Esophagus squamous epithelium (tissue), 5 donors: ENCODE data around the gene TIMM22. TPM values are rescaled to one million over a fixed set of nuclear protein-coding genes. Genes with fewer than 3 reads are reported as not detected.

Experiments
- DNase-seq: peaks from one replicate; lab custom pipeline; 2025; lab: John Stamatoyannopoulos, UW
- H3K27ac ChIP-seq, 4 donors: fragments of 200-600 bp; sonication (generic); one replicate each; pipeline ENCODE4 v1.5.1; 2016 to 2019; ENCODE audit warnings: mild to moderate bottlenecking in 1 of 4
- H3K27me3 ChIP-seq, 4 donors: fragments of 200-600 bp; sonication (generic); 1 replicate in 3 of 4; 2 replicates in 1 of 4; pipeline versions ENCODE4 v1.5.1 to v1.6.0; 2017 to 2021; ENCODE audit warnings: antibody characterized with exemption in 1 of 4
- H3K36me3 ChIP-seq, 3 donors: fragments of 200-600 bp; sonication (generic); one replicate each; pipeline ENCODE4 v1.5.1; 2016 to 2019
- H3K4me1 ChIP-seq, 3 donors: fragments of 200-600 bp; sonication (generic); one replicate each; pipeline ENCODE4 v1.5.1; 2017 to 2019
- H3K4me3 ChIP-seq, 4 donors: fragments of 200-600 bp; sonication (generic); 1 replicate in 3 of 4; 2 replicates in 1 of 4; pipeline ENCODE4 v1.5.1; 2016 to 2019; ENCODE audit warnings: mild to moderate bottlenecking in 2 of 4, moderate library complexity in 1 of 4
- H3K9me3 ChIP-seq, 3 donors: fragments of 200-600 bp; sonication (generic); one replicate each; pipeline ENCODE4 v1.5.1; 2016 to 2019
- POLR2A ChIP-seq, 4 donors: fragments of 450-650 bp; IDR thresholded peaks; one replicate each; pipeline ENCODE4 v1.6.1; 2017; ENCODE audit warnings: antibody characterized with exemption in 4 of 4, mild to moderate bottlenecking in 4 of 4, moderate library complexity in 3 of 4
- WGBS, 2 donors: methylation state at CpG; one replicate each; pipeline ENCODE4 v1.1.5; 2018; 5-methylcytosine and 5-hydroxymethylcytosine counted together
- intact Hi-C: fragments of 100-400 bp; cut with DNase I; formaldehyde crosslinking; loops from one replicate; pipeline ENCODE4 v1.15.0; 2022
- small RNA-seq, 4 donors: library from RNA; depleted of rRNA; stranded (forward); fragments of <200 nt; gene quantifications; one replicate each; pipeline ENCODE3, GENCODE V24; 2016
- total RNA-seq, 4 donors: library from RNA; depleted of rRNA; stranded (reverse); fragments of >200 nt; gene quantifications; one replicate each; pipeline ENCODE4 v1.1.0, GENCODE V29; 2016
- TF ChIP-seq, protein P1 (sequence below), 6 experiments: fragments of 450-650 bp in 4 of 6; fragments of 200-600 bp in 2 of 6; sonication (generic) in 2 of 6; IDR thresholded peaks; one replicate each; pipeline ENCODE4 v1.5.1; 2016 to 2019; ENCODE audit warnings: antibody characterized with exemption in 6 of 6, mild to moderate bottlenecking in 4 of 6, moderate library complexity in 4 of 6
- donor health status: DM: yes; HTN: yes; CAD: no.

The TIMM22 gene
- total RNA-seq, 4 donors from 2014 or later, result 7.7 to 18.5 (median 11.8) TPM

DNA sequence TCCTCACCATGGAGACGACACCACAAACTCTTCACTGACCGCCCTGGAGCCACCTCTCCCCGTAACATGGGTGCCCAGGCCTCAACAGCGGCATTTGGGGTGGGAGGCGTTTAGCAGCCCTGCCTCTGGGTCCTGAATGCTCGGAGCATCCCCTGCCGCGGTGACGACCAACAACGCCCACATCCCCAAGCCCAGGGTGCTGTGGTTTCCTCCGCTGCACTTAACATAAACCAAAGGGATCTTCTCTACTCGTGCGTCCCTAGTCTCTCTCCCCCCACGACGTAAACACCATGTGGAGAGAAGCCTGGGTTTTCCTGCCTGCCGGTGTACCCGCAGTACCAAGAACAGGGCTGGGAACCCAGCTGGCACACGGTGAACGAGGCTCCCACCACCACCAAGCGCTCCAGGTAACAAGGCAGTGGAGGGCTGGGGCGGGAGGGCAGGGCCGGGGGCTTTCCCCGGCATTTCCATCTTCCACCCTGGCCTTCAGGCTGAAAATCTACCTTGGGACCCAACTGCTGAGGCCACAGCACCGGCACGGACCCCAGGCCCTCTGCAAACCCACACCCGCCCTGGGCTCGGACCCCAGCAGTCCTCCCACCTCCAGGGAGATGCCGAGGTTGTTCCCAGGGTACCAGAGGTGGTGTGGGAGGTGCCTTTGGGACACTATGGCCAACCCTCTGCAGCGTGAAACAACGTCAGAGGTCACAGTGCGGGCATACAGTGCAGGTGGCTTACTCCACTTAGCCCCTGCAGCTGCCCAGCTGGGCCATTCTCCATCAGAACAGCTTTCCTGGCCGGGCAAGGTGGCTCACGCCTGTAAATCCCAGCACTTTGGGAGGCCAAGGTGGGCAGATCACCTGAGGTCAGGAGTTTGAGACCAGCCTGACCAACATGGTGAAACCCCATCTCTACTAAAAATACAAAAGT lies 54.3 kb downstream of the TIMM22 start:
- Histone ChIP-seq H3K4me1 (peaks cover 0 to 22% (median 0%) of the 10 kb centered on the region in 3 donors), H3K9me3 (no peaks in the 10 kb centered on the region), H3K27ac (no peak overlapping the region), H3K27me3 (no peaks in the 10 kb centered on the region), H3K4me3 (no peak overlapping the region), H3K36me3 (peaks cover 38 to 84% (median 45%) of the 10 kb centered on the region in 3 donors)
- no peak for DNase-seq
- TF ChIP-seq, protein P1, sequence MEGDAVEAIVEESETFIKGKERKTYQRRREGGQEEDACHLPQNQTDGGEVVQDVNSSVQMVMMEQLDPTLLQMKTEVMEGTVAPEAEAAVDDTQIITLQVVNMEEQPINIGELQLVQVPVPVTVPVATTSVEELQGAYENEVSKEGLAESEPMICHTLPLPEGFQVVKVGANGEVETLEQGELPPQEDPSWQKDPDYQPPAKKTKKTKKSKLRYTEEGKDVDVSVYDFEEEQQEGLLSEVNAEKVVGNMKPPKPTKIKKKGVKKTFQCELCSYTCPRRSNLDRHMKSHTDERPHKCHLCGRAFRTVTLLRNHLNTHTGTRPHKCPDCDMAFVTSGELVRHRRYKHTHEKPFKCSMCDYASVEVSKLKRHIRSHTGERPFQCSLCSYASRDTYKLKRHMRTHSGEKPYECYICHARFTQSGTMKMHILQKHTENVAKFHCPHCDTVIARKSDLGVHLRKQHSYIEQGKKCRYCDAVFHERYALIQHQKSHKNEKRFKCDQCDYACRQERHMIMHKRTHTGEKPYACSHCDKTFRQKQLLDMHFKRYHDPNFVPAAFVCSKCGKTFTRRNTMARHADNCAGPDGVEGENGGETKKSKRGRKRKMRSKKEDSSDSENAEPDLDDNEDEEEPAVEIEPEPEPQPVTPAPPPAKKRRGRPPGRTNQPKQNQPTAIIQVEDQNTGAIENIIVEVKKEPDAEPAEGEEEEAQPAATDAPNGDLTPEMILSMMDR (IDR thresholded peaks at IDR 0.05), result no peak
- no peak for TF ChIP-seq POLR2A (IDR thresholded peaks at IDR 0.05)
- intact Hi-C loops, result loop anchor here (10.0 kb wide), 1 partner anchor 94 kb away; no protein-coding TSS in a partner anchor
- WGBS, 2 donors, result 87% methylated on average over 11 to 13 of the region's 33 CpGs

Small RNA genes lying within 50 kb of the gene (small RNA-seq; reads per million reads assigned to genes)
- 0 reads per million in 4 donors for gene MIR3183

Other genes with a start within 250 kb of the TIMM22 start
- 10 to 100 TPM; 16.6 to 33.0 (median 20.1) TPM for gene GEMIN4, start 244.9 kb upstream of the TIMM22 start, total RNA-seq
- 10 to 100 TPM; 37.4 to 89.2 (median 46.0) TPM for gene GLOD4, start 214.8 kb upstream of the TIMM22 start, total RNA-seq
- gene MRM3, start 214.8 kb upstream of the TIMM22 start, total RNA-seq, result 10 to 100 TPM; 15.7 to 25.7 (median 18.7) TPM
- 10 to 100 TPM; 19.5 to 34.9 (median 28.7) TPM for gene NXN, start 17.4 kb upstream of the TIMM22 start, total RNA-seq
- 100 to 1,000 TPM in 1 of 4 donors, 10 to 100 TPM in 3; 62.1 to 248 (median 75.5) TPM for gene ABR, start 182.9 kb downstream of the TIMM22 start, total RNA-seq